Islet precursor cell (in vitro differentiated cells): ENCODE measurements around the gene ZNF362.

Source experiments
- DNase-seq: peaks from one replicate; pipeline ENCODE4 v3.0.0-alpha.2; 2018

Gene ZNF362

GRCh38 chr1:33244809-33245186 lies 11.5 kb upstream of the ZNF362 start:
- peak; percentile 87 for DNase-seq

GRCh38 chr1:33246171-33246570 lies 10.1 kb upstream of the ZNF362 start:
- no peak for DNase-seq

- DNase-seq = no peak
These were observed 8.7 kb upstream of the ZNF362 start for GRCh38 chr1:33247545-33247944.

- DNase-seq = no peak
These were observed 8.0 kb upstream of the ZNF362 start for GRCh38 chr1:33248244-33248643.

- no peak for DNase-seq
These were observed 6.9 kb upstream of the ZNF362 start for GRCh38 chr1:33249422-33249821.

GRCh38 chr1:33250217-33250616 lies 6.1 kb upstream of the ZNF362 start:
- no peak for DNase-seq

GRCh38 chr1:33250724-33251123 lies 5.6 kb upstream of the ZNF362 start:
- no peak for DNase-seq

GRCh38 chr1:33254491-33254890 lies 1.8 kb upstream of the ZNF362 start:
- no peak for DNase-seq

DNA sequence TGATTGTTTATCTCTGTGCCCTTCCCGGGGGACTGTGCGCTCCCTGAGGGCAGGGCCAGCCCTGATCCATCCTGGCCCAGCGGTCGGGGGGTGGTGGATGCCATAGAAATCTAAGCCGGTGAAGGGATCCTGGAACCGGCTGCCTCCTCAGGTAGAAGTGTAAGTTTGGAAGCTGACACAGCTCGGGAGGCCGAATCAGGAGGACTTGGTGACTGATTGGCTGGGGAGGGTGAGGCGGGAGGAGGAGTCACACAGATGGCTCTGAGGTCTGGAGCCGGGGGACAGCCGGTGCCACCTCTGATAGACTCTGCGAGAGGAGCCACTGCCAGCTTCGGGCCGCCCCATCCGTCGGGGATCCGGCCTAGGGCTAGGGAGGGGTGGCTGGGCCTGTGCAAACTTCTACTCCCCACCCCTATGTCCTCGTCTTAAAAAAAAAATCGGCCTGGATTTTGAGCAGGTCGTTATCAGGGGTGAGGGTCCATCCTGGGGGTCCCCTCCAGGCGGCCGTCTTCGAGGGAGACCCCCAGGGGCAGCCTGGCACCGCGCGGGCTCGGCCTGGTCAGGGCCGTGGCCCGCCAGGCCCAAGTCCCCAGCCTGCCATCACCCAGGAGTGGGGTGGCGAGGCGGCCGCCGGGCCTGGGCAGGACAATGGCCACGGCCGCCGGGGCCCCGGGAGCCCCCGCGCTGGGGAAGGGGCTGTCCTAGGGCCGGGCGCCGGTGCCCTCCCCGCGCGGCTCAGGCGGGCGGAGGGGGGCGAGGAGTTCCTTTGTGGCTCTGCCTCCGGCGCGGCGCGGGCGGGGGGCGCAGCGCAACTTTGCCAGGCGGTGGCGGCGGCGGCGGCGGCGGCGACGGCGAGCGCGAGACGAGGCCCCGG lies 708 bp upstream of the ZNF362 start:
- DNase-seq = peak; percentile 92

DNA sequence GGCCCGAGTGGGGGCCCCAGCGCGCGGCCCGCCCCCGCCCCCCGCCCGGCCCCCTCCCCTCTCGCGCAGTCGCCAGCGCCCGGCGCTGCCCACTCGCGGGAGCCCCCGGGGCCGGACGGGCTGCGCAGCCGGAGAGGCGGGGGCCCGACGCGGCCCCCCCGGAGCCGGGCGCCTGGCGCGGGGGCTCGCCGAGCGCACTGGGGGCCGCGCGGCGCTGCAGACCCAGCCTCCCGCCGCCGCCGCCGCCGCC lies 146 bp upstream of the ZNF362 start:
- no peak for DNase-seq

DNA sequence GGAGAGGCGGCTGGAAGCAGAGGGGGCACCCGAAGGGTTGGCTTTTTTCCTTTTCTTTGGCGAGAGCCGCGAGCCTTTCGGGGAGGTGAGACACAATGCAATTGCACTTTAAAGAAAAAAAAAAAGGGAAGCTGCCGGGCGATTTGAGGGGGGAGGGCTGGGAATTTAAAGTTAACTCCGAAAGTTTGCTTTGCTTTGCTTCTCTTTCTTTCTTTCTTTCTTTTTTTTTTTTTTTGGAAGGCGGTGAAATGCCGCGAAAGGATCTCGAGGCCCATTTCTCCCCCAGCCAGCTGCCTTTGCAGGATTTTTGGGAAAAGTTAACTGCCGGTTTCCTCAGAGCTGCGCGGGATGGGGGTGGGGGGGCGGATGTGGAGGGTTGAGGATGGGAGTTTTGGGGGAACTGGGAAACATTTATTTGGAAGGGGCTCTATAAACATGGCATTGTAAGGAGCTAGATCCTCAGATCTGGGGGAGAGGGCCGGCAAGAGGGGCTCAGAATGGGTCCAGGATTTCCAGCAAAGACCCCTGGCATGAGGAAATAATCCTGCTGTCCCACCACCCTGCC lies 997 bp downstream of the ZNF362 start:
- DNase-seq = no peak

DNA sequence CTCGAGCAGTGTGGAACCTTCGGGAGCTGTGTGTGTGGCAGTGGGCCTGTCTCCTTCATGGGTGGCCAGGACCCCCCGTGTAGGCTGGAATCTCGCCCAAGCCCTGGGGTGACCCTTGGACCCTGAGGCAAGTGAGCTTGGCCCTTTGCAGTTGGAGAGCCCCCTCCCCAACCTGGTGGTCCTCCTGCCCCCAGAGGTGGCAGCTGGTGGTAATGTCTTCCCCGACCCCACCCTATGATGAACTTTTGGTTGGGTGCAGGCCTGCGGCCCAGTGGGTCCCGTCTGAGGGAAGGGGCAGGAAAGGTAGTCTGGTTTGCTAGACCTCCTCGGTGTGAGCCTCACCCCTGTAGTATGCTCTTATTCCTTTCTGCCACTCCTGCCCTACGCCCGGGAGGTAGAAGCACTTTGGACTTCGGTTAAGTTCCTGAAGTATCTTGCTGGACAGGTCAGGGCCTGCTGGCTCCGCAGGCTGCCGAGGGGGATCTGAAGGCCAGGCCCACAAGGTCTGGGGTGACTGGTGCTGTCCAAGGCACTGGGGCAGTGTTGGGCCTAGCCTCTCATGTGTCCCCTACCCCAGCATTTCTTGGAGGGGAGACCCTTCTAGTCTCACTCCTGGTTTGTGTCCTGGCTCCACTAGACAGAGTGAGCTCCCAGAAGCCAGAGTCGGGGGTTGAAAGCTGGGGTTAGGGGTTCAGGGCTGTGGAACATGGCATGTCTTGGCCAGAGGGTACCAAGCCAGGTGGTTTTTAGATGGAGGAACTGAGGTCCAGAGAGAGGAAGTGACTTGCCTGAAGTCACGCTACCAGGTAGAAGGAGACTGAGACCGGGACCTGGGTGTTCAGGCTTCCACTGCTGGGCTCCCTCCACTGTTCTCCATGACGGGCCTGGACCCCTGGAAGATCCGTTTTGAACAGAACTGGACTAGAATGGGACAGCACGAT lies 1.8 kb downstream of the ZNF362 start:
- DNase-seq = peak; percentile 73

DNA sequence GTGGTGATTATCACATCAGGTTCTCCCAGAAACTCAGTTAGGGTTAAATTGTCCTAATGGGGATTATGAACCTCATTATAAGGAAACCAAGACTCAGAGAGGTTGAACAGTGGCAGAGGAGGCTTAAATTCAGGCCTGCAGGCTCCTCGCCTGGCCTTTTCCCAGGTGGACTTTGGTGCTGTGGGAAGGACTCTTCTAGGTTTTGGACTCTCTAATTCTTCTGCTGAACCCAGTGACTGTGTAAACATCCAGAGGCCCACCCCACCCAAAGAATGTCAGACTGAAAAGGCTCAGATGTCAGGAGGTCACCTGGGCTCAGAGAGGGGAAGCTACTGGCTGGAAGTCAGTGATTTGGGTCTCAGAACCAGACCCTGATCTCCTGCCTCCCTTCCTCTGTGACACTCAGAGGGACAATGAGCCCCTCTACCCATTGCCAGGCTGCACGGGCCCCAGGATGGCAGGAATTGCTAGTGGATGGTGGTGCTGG lies 2.5 kb downstream of the ZNF362 start:
- DNase-seq = no peak

GRCh38 chr1:33259879-33260278 lies 3.6 kb downstream of the ZNF362 start:
- DNase-seq = no peak

DNA sequence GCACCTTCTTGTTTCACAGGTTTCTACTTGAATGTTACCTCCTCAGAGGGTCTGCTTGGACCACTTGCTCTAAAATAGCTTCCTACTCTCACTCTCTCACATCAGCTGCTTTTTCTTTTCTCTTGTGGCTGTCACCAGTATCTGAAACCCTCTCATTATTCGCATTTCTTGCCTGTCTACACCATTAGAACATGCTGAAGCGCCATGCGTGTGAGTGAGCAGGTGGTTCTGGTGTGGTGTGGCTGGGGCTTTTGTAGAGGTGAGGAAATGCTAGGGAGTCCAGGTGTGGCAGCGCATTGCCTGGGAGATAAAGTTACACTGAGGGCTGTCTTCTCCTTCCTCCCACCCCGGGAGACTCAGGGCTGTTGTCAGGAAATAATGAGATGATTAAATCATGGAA lies 4.1 kb downstream of the ZNF362 start:
- DNase-seq = no peak

GRCh38 chr1:33261344-33261743 lies 5.1 kb downstream of the ZNF362 start:
- DNase-seq = no peak

GRCh38 chr1:33263890-33264504 lies 7.7 kb downstream of the ZNF362 start:
- DNase-seq = no peak

DNA sequence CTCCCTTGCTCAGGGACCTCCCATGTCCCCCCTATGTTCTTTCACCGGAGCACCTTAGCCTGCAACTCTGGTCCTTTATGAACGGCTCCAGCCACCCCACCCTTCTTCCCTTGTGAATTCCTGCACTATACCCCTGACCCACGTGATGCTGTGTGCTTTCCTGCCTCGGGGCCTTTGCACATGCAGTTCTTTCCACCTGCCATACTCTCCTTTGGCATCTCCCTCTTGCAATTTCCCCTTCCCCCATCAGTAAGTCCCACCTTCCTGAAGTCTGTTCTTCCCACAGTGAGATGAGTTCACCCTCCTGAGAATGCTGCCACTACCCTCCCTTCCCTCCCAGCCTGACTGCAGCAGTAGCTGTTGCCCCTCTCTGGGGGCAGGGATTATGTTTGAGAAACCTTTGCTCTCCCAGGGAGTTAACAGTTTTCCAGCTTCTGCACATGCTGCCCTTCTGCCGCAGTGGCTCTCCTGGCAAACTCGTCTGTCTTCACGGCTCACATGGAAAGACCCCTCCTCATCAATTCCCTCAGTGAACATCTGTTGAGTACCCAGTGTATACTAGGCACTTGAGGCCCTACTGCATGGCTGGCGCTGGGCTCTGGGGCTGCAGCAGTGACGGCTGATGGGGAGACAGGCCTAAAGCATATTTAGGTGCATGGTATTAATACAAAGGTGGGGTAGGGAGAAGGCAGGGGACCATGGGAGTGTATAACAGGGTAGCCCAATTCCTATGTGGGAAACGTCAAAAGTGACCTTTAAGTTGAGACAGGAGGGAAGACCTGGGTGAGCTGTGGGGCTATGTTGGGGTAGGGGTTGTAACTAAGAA lies 9.7 kb downstream of the ZNF362 start:
- no peak for DNase-seq

DNA sequence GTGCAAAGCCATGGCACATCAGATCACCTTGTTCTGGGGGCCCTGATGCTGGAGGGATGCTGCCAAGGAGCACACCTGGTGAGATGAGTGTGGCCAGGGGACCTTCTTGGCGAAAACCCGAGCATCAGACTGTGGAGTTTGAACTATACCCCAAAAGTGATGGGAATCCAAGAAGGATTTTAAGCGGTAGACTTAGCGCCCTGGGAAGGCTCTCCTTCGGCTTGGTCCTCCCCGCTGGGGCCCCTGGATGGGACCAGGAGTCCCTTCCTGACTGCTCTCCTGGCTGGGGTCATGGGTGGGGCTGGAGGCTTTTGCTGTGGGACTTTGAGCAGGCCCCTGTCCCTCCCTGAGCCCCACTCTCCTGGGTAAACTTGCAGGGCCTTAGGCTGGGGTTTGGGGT lies 10.5 kb downstream of the ZNF362 start:
- no peak for DNase-seq

GRCh38 chr1:33267468-33268205 lies 11.3 kb downstream of the ZNF362 start:
- DNase-seq = no peak

DNA sequence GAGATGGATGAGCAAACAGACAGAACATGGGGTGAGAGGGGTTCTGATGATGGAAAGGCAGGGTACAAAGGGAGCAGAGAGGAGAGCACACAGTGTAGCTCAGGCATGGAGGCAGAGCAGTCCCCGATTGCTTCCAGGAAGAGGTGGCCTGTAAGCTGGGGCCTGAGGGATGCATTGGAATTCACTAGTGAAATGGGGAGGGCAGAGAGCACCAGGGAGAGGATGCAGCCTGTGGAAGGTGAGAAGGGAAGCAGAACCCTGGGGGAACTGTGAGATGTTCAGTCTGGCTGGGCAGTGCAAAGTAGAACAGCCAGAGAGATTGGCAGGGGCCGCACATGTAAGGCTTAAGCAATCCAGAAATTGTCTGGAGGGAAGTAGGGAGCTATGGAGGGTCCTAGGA lies 12.2 kb downstream of the ZNF362 start:
- DNase-seq = no peak
